ENCODE data around the gene ARIH2.

- TF ChIP-seq POLR2AphosphoS5 (IDR thresholded peaks at IDR 0.05; ENCODE audit: low read depth): no peak
- TF ChIP-seq CTCF (conservative IDR thresholded peaks at IDR 0.05; ENCODE audit: low read depth in 2 of 2): no peak
- no peak for TF ChIP-seq EZH2phosphoT487 (IDR thresholded peaks at IDR 0.05; ENCODE audit: unreplicated experiment)
- no peak for TF ChIP-seq EZH2 (IDR thresholded peaks at IDR 0.05; ENCODE audit: low read depth, unreplicated experiment)
- TF ChIP-seq JUNB (IDR thresholded peaks at IDR 0.05; ENCODE audit: unreplicated experiment): no peak
- TF ChIP-seq REST (IDR thresholded peaks at IDR 0.05; ENCODE audit: unreplicated experiment): no peak
- no peak for TF ChIP-seq ZNF462 (CRISPR knock-in tag; IDR thresholded peaks at IDR 0.05)
- TF ChIP-seq CREB1 (CRISPR knock-in tag; IDR thresholded peaks at IDR 0.05; ENCODE audit: low read depth): no peak
Observed at GRCh38 chr3:49013113-49013737, 94.6 kb downstream of the ARIH2 start.
